ENCODE measurements around the gene C1orf105.

GRCh38 chr1:172395576-172395975 lies 24.9 kb upstream of the C1orf105 start:
- TF ChIP-seq, protein P1, sequence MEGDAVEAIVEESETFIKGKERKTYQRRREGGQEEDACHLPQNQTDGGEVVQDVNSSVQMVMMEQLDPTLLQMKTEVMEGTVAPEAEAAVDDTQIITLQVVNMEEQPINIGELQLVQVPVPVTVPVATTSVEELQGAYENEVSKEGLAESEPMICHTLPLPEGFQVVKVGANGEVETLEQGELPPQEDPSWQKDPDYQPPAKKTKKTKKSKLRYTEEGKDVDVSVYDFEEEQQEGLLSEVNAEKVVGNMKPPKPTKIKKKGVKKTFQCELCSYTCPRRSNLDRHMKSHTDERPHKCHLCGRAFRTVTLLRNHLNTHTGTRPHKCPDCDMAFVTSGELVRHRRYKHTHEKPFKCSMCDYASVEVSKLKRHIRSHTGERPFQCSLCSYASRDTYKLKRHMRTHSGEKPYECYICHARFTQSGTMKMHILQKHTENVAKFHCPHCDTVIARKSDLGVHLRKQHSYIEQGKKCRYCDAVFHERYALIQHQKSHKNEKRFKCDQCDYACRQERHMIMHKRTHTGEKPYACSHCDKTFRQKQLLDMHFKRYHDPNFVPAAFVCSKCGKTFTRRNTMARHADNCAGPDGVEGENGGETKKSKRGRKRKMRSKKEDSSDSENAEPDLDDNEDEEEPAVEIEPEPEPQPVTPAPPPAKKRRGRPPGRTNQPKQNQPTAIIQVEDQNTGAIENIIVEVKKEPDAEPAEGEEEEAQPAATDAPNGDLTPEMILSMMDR (conservative IDR thresholded peaks at IDR 0.05; ENCODE audit: low read depth, low read length): no peak
- no peak for TF ChIP-seq EZH2 (IDR thresholded peaks at IDR 0.05; ENCODE audit: borderline replicate concordance, low read depth, low read length, poor library complexity, severe bottlenecking)

All from A673 (cell line).